Measurements from ENCODE around the gene SUPT6H.

SUPT6H gene

GRCh38 chr17:28706471-28707338 lies 44.7 kb downstream of the SUPT6H start:
- TF ChIP-seq CTCF (conservative IDR thresholded peaks at IDR 0.05; ENCODE audit: low read depth) = no peak
- ChIA-PET CTCF (interaction anchor here (0.6 kb wide), 1 partner anchor 22 kb away, joined by 5 read pairs; no protein-coding TSS in a partner anchor), POLR2A (ENCODE audit: low non-redundant PET) (no interaction called here)
- no peak for DNase-seq (ENCODE audit: low spot score)
- no peak overlapping the region; the same call in 1 of the 2 replicates for H3K27ac ChIP-seq

- CTCF ChIA-PET = no interaction called here
- no peak overlapping the region; the same call in 1 of the 2 replicates for H3K27ac ChIP-seq
- no peak for TF ChIP-seq CTCF (conservative IDR thresholded peaks at IDR 0.05; ENCODE audit: low read depth)
- no peak for DNase-seq (ENCODE audit: low spot score)
- POLR2A ChIA-PET (ENCODE audit: low non-redundant PET) = no interaction called here
Observed at GRCh38 chr17:28707339-28707720, 45.3 kb downstream of the SUPT6H start.

GRCh38 chr17:28710861-28711722 lies 49.1 kb downstream of the SUPT6H start:
- CTCF ChIA-PET = interaction anchor here (0.6 to 0.8 kb wide), 2 partner anchors 27 to 76 kb away, joined by 3 to 7 read pairs; no protein-coding TSS in a partner anchor
- TF ChIP-seq CTCF (conservative IDR thresholded peaks at IDR 0.05; ENCODE audit: low read depth) = no peak
- POLR2A ChIA-PET (ENCODE audit: low non-redundant PET) = interaction anchor here (0.5 to 1.7 kb wide), 2 partner anchors 9 to 64 kb away, joined by 7 to 11 read pairs; partner anchors contain the start of gene RPL23A
- peak; percentile 89 for DNase-seq (ENCODE audit: low spot score)
- H3K27ac ChIP-seq = peak overlapping the region; percentile 96

GRCh38 chr17:28711723-28712031 lies 49.7 kb downstream of the SUPT6H start, which contains the start of gene PROCA1:
TSS of gene PROCA1 (minus strand) at chr17:28711888. CDS start at chr17:28711660, 228 bp downstream.
- peak within 1 kb of the TSS; percentile 96 for H3K27ac ChIP-seq
- ChIA-PET CTCF (interaction anchor here (0.8 to 1.0 kb wide), 2 partner anchors 11 to 15 kb away, joined by 3 to 5 read pairs; no protein-coding TSS in a partner anchor), POLR2A (ENCODE audit: low non-redundant PET) (interaction anchor here (1.7 kb wide), 1 partner anchor 8 kb away, joined by 11 read pairs; the partner anchor contains the start of gene RPL23A)
- no peak for TF ChIP-seq CTCF (conservative IDR thresholded peaks at IDR 0.05; ENCODE audit: low read depth)
- no peak for DNase-seq (ENCODE audit: low spot score)

GRCh38 chr17:28712032-28712704 lies 50.2 kb downstream of the SUPT6H start:
- H3K27ac ChIP-seq = peak overlapping the region; percentile 96
- DNase-seq (ENCODE audit: low spot score) = no peak
- no peak for TF ChIP-seq CTCF (conservative IDR thresholded peaks at IDR 0.05; ENCODE audit: low read depth)
- POLR2A ChIA-PET (ENCODE audit: low non-redundant PET) = interaction anchor here (0.5 kb wide), 1 partner anchor 141 kb away, joined by 4 read pairs; no protein-coding TSS in a partner anchor
- CTCF ChIA-PET = interaction anchor here (0.5 to 1.0 kb wide), 3 partner anchors 8 to 14 kb away, joined by 3 to 5 read pairs (median 4); no protein-coding TSS in a partner anchor
